Neutrophil (primary cell): ENCODE measurements around the gene TTLL1.

Experiments
- H3K27ac ChIP-seq: fragments of 200-600 bp; sonication (generic); 2 replicates; pipeline ENCODE4 v1.5.1; 2016; ENCODE audit warnings: mild to moderate bottlenecking, moderate library complexity
- H3K27me3 ChIP-seq: fragments of 200-600 bp; sonication (generic); 2 replicates; pipeline ENCODE4 v1.6.0; 2016; ENCODE audit warnings: mild to moderate bottlenecking
- H3K36me3 ChIP-seq: fragments of 200-600 bp; sonication (generic); 2 replicates; pipeline ENCODE4 v1.5.1; 2017
- H3K4me1 ChIP-seq, 2 experiments: fragments of 200-600 bp in 1 of 2; sonication (generic) in 1 of 2; 1 replicate in 1 of 2; 2 replicates in 1 of 2; pipeline versions ENCODE4 v1.5.1 to v1.6.1; 2013 to 2016; ENCODE audit warnings: low read depth in 1 of 2, low read length in 1 of 2, mild to moderate bottlenecking in 1 of 2, moderate library complexity in 1 of 2; ENCODE audit not compliant: control insufficient read depth in 1 of 2, insufficient read depth in 1 of 2
- H3K4me3 ChIP-seq, 2 experiments: fragments of 200-600 bp in 1 of 2; sonication (generic) in 1 of 2; 1 replicate in 1 of 2; 2 replicates in 1 of 2; pipeline ENCODE4 v1.5.1; 2013 to 2016; ENCODE audit warnings: low read depth in 1 of 2, low read length in 1 of 2, mild to moderate bottlenecking in 1 of 2, moderate library complexity in 1 of 2
- H3K9me3 ChIP-seq: fragments of 200-600 bp; sonication (generic); 2 replicates; pipeline ENCODE4 v1.5.1; 2016
- TF ChIP-seq, protein P1 (sequence below): fragments of 200-600 bp; sonication (generic); IDR thresholded peaks from 2 replicates; pipeline ENCODE4 v1.5.1; 2016; ENCODE audit warnings: antibody characterized with exemption

TTLL1 gene

DNA sequence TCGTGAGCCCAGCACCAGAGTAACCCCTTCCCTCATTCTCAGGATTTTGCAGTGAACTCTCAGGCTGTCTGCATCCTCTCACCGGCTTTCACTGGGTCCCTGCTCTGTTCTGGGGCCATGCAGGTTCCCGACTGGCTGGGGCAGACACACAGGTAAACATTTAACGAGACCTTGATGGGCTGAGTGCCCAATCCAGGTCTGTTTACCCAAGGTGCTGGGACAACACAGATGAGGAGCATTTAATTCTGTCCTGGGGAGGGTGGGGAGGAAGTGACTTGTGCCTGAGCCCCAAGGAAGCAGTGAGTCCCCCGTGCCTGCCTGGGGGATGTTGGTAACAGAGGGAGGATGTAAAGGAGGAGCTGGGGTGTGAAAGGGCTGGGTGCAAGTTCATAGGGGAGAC lies 25.8 kb upstream of the TTLL1 start:
- TF ChIP-seq, protein P1, sequence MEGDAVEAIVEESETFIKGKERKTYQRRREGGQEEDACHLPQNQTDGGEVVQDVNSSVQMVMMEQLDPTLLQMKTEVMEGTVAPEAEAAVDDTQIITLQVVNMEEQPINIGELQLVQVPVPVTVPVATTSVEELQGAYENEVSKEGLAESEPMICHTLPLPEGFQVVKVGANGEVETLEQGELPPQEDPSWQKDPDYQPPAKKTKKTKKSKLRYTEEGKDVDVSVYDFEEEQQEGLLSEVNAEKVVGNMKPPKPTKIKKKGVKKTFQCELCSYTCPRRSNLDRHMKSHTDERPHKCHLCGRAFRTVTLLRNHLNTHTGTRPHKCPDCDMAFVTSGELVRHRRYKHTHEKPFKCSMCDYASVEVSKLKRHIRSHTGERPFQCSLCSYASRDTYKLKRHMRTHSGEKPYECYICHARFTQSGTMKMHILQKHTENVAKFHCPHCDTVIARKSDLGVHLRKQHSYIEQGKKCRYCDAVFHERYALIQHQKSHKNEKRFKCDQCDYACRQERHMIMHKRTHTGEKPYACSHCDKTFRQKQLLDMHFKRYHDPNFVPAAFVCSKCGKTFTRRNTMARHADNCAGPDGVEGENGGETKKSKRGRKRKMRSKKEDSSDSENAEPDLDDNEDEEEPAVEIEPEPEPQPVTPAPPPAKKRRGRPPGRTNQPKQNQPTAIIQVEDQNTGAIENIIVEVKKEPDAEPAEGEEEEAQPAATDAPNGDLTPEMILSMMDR = no peak
- Histone ChIP-seq H3K27ac (no peak overlapping the region), H3K27me3 (peaks cover 16% of the 10 kb centered on the region), H3K4me1 (peaks cover 47 to 51% of the 10 kb centered on the region in 2 experiments), H3K4me3 (no peak overlapping the region), H3K36me3 (no peaks in the 10 kb centered on the region), H3K9me3 (no peaks in the 10 kb centered on the region)

- Histone ChIP-seq H3K27me3 (peaks cover 28% of the 10 kb centered on the region), H3K36me3 (no peaks in the 10 kb centered on the region), H3K9me3 (no peaks in the 10 kb centered on the region), H3K4me1 (peaks cover 45 to 50% of the 10 kb centered on the region in 2 experiments), H3K27ac (no peak overlapping the region), H3K4me3 (no peak overlapping the region)
- TF ChIP-seq, protein P1 = no peak
Observed at GRCh38 chr22:43113526-43114251, 24.5 kb upstream of the TTLL1 start.

DNA sequence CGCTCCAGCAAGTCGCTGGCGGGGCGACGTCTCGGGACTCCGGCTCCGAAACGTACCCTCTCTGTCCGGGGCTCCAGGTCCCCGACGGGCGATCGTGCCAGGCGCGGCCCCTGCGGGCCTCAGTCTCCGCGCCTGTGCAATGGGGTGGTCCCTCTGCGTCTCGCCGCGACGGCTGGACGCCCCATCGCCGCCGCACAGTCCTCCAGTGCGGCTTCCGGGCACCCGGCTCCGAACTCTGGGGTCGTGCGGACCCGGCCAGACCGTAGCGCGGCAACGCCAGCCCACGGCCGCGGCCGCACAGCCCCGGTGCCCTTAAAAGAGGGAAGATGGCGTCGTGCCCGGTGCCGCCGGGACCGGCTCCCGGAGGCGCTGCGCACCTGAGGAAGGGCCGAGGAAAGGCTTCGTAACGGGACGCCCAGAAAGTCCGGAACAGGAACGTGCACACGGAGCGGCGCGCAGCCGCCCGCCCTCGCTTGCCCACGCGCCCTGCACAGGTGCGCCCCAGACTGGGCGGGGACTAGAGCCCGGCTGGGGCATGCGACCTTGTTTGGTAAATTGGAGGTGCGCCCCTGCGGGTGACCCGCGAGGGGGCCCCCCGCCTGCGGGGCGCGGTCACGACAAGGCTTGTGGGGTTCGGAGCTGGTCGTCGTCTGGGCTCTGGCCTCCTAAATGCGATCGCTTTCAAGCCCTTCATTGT lies 21.9 kb upstream of the TTLL1 start:
- Histone ChIP-seq H3K9me3 (no peaks in the 10 kb centered on the region), H3K4me3 (peak overlapping the region; percentile 78), H3K27me3 (peaks cover 29% of the 10 kb centered on the region), H3K27ac (peak overlapping the region; percentile 61), H3K36me3 (no peaks in the 10 kb centered on the region), H3K4me1 (peaks cover 35 to 36% of the 10 kb centered on the region in 2 experiments)
- TF ChIP-seq, protein P1 = no peak

GRCh38 chr22:43110444-43110926 lies 21.3 kb upstream of the TTLL1 start, which contains the start of gene BIK:
Gene BIK (plus strand): TSS chr22:43110750. CDS start chr22:43124023, 13,273 bp downstream.
- peaks cover 29% of the 10 kb centered on the region for H3K27me3 ChIP-seq
- TF ChIP-seq, protein P1 = no peak
- no peaks in the 10 kb centered on the region for H3K36me3 ChIP-seq
- H3K4me3 ChIP-seq = peak within 1 kb of the TSS; percentile 78
- peaks cover 29 to 30% of the 10 kb centered on the region in 2 experiments for H3K4me1 ChIP-seq
- H3K27ac ChIP-seq = peak within 1 kb of the TSS; percentile 61
- H3K9me3 ChIP-seq = no peaks in the 10 kb centered on the region

- no peaks in the 10 kb centered on the region for H3K9me3 ChIP-seq
- peak overlapping the region; percentile 78 for H3K4me3 ChIP-seq
- H3K36me3 ChIP-seq = no peaks in the 10 kb centered on the region
- peaks cover 25 to 26% of the 10 kb centered on the region in 2 experiments for H3K4me1 ChIP-seq
- H3K27ac ChIP-seq = peak overlapping the region; percentile 61
- H3K27me3 ChIP-seq = peaks cover 29% of the 10 kb centered on the region
- TF ChIP-seq, protein P1 = no peak
Observed at GRCh38 chr22:43109921-43110443, 20.8 kb upstream of the TTLL1 start.
